ENCODE results near the gene C22orf15.

C22orf15 gene

GRCh38 chr22:23754980-23755636, 7.7 kb upstream of the C22orf15 start:
- no peak overlapping the region for H3K4me3 ChIP-seq (ENCODE audit: low read length)

GRCh38 chr22:23755711-23756110, 7.1 kb upstream of the C22orf15 start:
- no peak overlapping the region for H3K4me3 ChIP-seq (ENCODE audit: low read length)
- TF ChIP-seq ZNF274 (IDR thresholded peaks at IDR 0.05; ENCODE audit: low read depth, low read length), result no peak

More at GRCh38 chr22:23754980-23755636, 7.7 kb upstream of the C22orf15 start:
- no peak for TF ChIP-seq ZNF274 (IDR thresholded peaks at IDR 0.05; ENCODE audit: low read depth, low read length)

GRCh38 chr22:23756891-23757290, 5.9 kb upstream of the C22orf15 start:
- H3K4me3 ChIP-seq (ENCODE audit: low read length), result no peak overlapping the region
- TF ChIP-seq ZNF274 (IDR thresholded peaks at IDR 0.05; ENCODE audit: low read depth, low read length), result no peak

GRCh38 chr22:23759566-23759965, 3.2 kb upstream of the C22orf15 start:
- no peak overlapping the region for H3K4me3 ChIP-seq (ENCODE audit: low read length)
- TF ChIP-seq ZNF274 (IDR thresholded peaks at IDR 0.05; ENCODE audit: low read depth, low read length), result no peak

- TF ChIP-seq ZNF274 (IDR thresholded peaks at IDR 0.05; ENCODE audit: low read depth, low read length), result no peak
- H3K4me3 ChIP-seq (ENCODE audit: low read length), result no peak overlapping the region
Measured at GRCh38 chr22:23760056-23760455, 2.7 kb upstream of the C22orf15 start.

GRCh38 chr22:23763579-23763945, 772 bp downstream of the C22orf15 start:
- H3K4me3 ChIP-seq (ENCODE audit: low read length), result no peak overlapping the region; the same call in 1 of the 2 replicates
- TF ChIP-seq ZNF274 (IDR thresholded peaks at IDR 0.05; ENCODE audit: low read depth, low read length), result no peak

- H3K4me3 ChIP-seq (ENCODE audit: low read length), result no peak overlapping the region; the same call in 1 of the 2 replicates
- no peak for TF ChIP-seq ZNF274 (IDR thresholded peaks at IDR 0.05; ENCODE audit: low read depth, low read length)
Measured at GRCh38 chr22:23763954-23764353, 1.2 kb downstream of the C22orf15 start.

- no peak overlapping the region for H3K4me3 ChIP-seq (ENCODE audit: low read length)
- no peak for TF ChIP-seq ZNF274 (IDR thresholded peaks at IDR 0.05; ENCODE audit: low read depth, low read length)
Measured at GRCh38 chr22:23764899-23765881, 2.4 kb downstream of the C22orf15 start.

GRCh38 chr22:23767303-23767672, 4.5 kb downstream of the C22orf15 start:
- H3K4me3 ChIP-seq (ENCODE audit: low read length), result peak overlapping the region; percentile 82
- no peak for TF ChIP-seq ZNF274 (IDR thresholded peaks at IDR 0.05; ENCODE audit: low read depth, low read length)

- TF ChIP-seq ZNF274 (IDR thresholded peaks at IDR 0.05; ENCODE audit: low read depth, low read length), result no peak
- peak within 1 kb of the TSS; percentile 82 for H3K4me3 ChIP-seq (ENCODE audit: low read length)
Measured at GRCh38 chr22:23767673-23768548, 5.1 kb downstream of the C22orf15 start, which contains the start of gene CHCHD10. TSS of gene CHCHD10 (minus strand) at chr22:23767972. CDS start at chr22:23767874, 98 bp downstream.

- no peak overlapping the region for H3K4me3 ChIP-seq (ENCODE audit: low read length)
- no peak for TF ChIP-seq ZNF274 (IDR thresholded peaks at IDR 0.05; ENCODE audit: low read depth, low read length)
Measured at GRCh38 chr22:23769321-23769965, 6.7 kb downstream of the C22orf15 start.

- H3K4me3 ChIP-seq (ENCODE audit: low read length), result peak overlapping the region; percentile 10; the same call in 1 of the 2 replicates
- no peak for TF ChIP-seq ZNF274 (IDR thresholded peaks at IDR 0.05; ENCODE audit: low read depth, low read length)
Measured at GRCh38 chr22:23772315-23772648, 9.5 kb downstream of the C22orf15 start.

- no peak for TF ChIP-seq ZNF274 (IDR thresholded peaks at IDR 0.05; ENCODE audit: low read depth, low read length)
- peak within 1 kb of the TSS; percentile 10; the same call in 1 of the 2 replicates for H3K4me3 ChIP-seq (ENCODE audit: low read length)
Measured at GRCh38 chr22:23772649-23773473, 10.1 kb downstream of the C22orf15 start, which contains the start of gene MMP11. TSS of gene MMP11 (plus strand) at chr22:23772849. CDS start at chr22:23772871, 22 bp downstream.

All from GM08714 (cell line).